Thyroid gland (tissue), 4 donors: Measurements from ENCODE around the gene ATG14. TPM values are rescaled to one million over a fixed set of nuclear protein-coding genes. Genes with fewer than 3 reads are reported as not detected.

Source experiments
- DNase-seq, 2 donors: peaks; one replicate each; pipeline ENCODE4 v3.0.0-alpha.2; 2019
- H3K27ac ChIP-seq, 3 donors: fragments of 200-600 bp; sonication (generic); 1 replicate in 2 of 3; 2 replicates in 1 of 3; pipeline ENCODE4 v1.5.1; 2016 to 2019; ENCODE audit warnings: mild to moderate bottlenecking in 1 of 3, moderate library complexity in 1 of 3
- H3K27me3 ChIP-seq: fragments of 200-600 bp; sonication (generic); one replicate; pipeline ENCODE4 v1.5.1; 2019
- H3K36me3 ChIP-seq, 2 donors: fragments of 200-600 bp; sonication (generic); one replicate each; pipeline ENCODE4 v1.5.1; 2016 to 2019
- H3K4me1 ChIP-seq, 2 donors: fragments of 200-600 bp; sonication (generic); one replicate each; pipeline ENCODE4 v1.5.1; 2017 to 2019
- H3K4me3 ChIP-seq, 3 donors: fragments of 200-600 bp; sonication (generic); replicated peaks in 1 of 3; 1 replicate in 2 of 3; 2 replicates in 1 of 3; pipeline ENCODE4 v1.5.1; 2016; ENCODE audit warnings: mild to moderate bottlenecking in 1 of 3
- H3K9me3 ChIP-seq: fragments of 200-600 bp; sonication (generic); one replicate; pipeline ENCODE4 v1.5.1; 2017
- CTCF ChIP-seq, 6 experiments: fragments of 200-600 bp in 3 of 6; fragments of 450-650 bp in 3 of 6; sonication (generic) in 3 of 6; IDR thresholded peaks; one replicate each; pipeline ENCODE4 v1.5.1; 2016 to 2019; ENCODE audit warnings: antibody characterized with exemption in 6 of 6, mild to moderate bottlenecking in 2 of 6, inconsistent platforms in 1 of 6, moderate library complexity in 1 of 6
- POLR2A ChIP-seq, 2 donors: fragments of 450-650 bp; IDR thresholded peaks; one replicate each; pipeline ENCODE4 v1.6.1; 2017; ENCODE audit warnings: antibody characterized with exemption in 2 of 2, mild to moderate bottlenecking in 2 of 2, moderate library complexity in 1 of 2
- WGBS, 2 donors: methylation state at CpG; one replicate each; pipeline ENCODE4 v1.1.5; 2017; 5-methylcytosine and 5-hydroxymethylcytosine counted together
- intact Hi-C: fragments of 100-400 bp; cut with DNase I; formaldehyde crosslinking; loops from one replicate; pipeline ENCODE4 v1.15.1; 2023
- total RNA-seq, 4 donors: library from RNA; depleted of rRNA; stranded (reverse); fragments of >200 nt; gene quantifications; one replicate each; pipeline ENCODE4 v1.2.3, GENCODE V29; 2016

Gene ATG14
- total RNA-seq, 4 donors from 2014 or later = 13.3 to 22.2 (median 19.1) TPM

GRCh38 chr14:55356913-55357312 lies 54.7 kb downstream of the ATG14 start:
- no peak for TF ChIP-seq CTCF (IDR thresholded peaks at IDR 0.05)
- peaks cover 3 to 21% of the 10 kb centered on the region in 2 donors for H3K4me1 ChIP-seq
- intact Hi-C loops = loop anchor here (10.0 kb wide), 1 partner anchor 112 kb away; no protein-coding TSS in a partner anchor
- DNase-seq = no peak
- no peaks in the 10 kb centered on the region for H3K36me3 ChIP-seq
- H3K4me3 ChIP-seq = no peak overlapping the region
- no peak overlapping the region for H3K27ac ChIP-seq
- WGBS, 2 donors = 88 to 92% methylated on average over 2 of the region's 2 CpGs
- no peaks in the 10 kb centered on the region for H3K27me3 ChIP-seq
- no peaks in the 10 kb centered on the region for H3K9me3 ChIP-seq

- H3K4me1 ChIP-seq = peaks cover 12 to 31% of the 10 kb centered on the region in 2 donors
- H3K27me3 ChIP-seq = no peaks in the 10 kb centered on the region
- H3K36me3 ChIP-seq = peaks cover 0 to 4% of the 10 kb centered on the region in 2 donors
- intact Hi-C loops = loop anchor here (10.0 kb wide), 1 partner anchor 111 kb away; no protein-coding TSS in a partner anchor
- WGBS, 2 donors = 89 to 90% methylated on average over 6 of the region's 6 CpGs
- no peaks in the 10 kb centered on the region for H3K9me3 ChIP-seq
- H3K4me3 ChIP-seq = no peak overlapping the region
- H3K27ac ChIP-seq = no peak overlapping the region
- DNase-seq = no peak
- TF ChIP-seq POLR2A (IDR thresholded peaks at IDR 0.05) = no peak
- TF ChIP-seq CTCF (IDR thresholded peaks at IDR 0.05) = no peak
Observed at GRCh38 chr14:55355922-55356321, 55.7 kb downstream of the ATG14 start.

GRCh38 chr14:55354500-55354899 lies 57.1 kb downstream of the ATG14 start:
- peak; percentile 61 to 68 for DNase-seq
- peak overlapping the region; percentile 11 to 40 (median 14) for H3K27ac ChIP-seq
- intact Hi-C loops = loop anchor here (10.0 kb wide), 1 partner anchor 110 kb away; no protein-coding TSS in a partner anchor

GRCh38 chr14:55353686-55354467 lies 57.8 kb downstream of the ATG14 start:
- no peak for DNase-seq
- 88 to 91% methylated on average over 11 of the region's 11 CpGs for WGBS, 2 donors
- Histone ChIP-seq H3K27me3 (no peaks in the 10 kb centered on the region), H3K36me3 (peaks cover 0 to 4% of the 10 kb centered on the region in 2 donors), H3K4me1 (peaks cover 28 to 44% of the 10 kb centered on the region in 2 donors), H3K9me3 (no peaks in the 10 kb centered on the region), H3K4me3 (no peak overlapping the region), H3K27ac (peak overlapping the region in 2 of 3 donors; percentile 11 to 14)
- TF ChIP-seq CTCF (IDR thresholded peaks at IDR 0.05) (no peak), POLR2A (IDR thresholded peaks at IDR 0.05) (no peak)
- intact Hi-C loops = loop anchor here (10.0 kb wide), 1 partner anchor 109 kb away; no protein-coding TSS in a partner anchor

More at GRCh38 chr14:55354500-55354899, 57.1 kb downstream of the ATG14 start:
- TF ChIP-seq POLR2A (IDR thresholded peaks at IDR 0.05) (no peak), CTCF (IDR thresholded peaks at IDR 0.05) (peak; percentile 33 to 84 (median 58))
- 33 to 47% methylated on average over 5 of the region's 5 CpGs for WGBS, 2 donors
- no peaks in the 10 kb centered on the region for H3K9me3 ChIP-seq
- H3K4me3 ChIP-seq = no peak overlapping the region
- peaks cover 23 to 39% of the 10 kb centered on the region in 2 donors for H3K4me1 ChIP-seq
- H3K36me3 ChIP-seq = peaks cover 0 to 4% of the 10 kb centered on the region in 2 donors
- no peaks in the 10 kb centered on the region for H3K27me3 ChIP-seq

- intact Hi-C loops = loop anchor here (10.0 kb wide), 1 partner anchor 107 kb away; no protein-coding TSS in a partner anchor
Observed at GRCh38 chr14:55352201-55352600, 59.4 kb downstream of the ATG14 start.

More at GRCh38 chr14:55352201-55352600, 59.4 kb downstream of the ATG14 start:
- Histone ChIP-seq H3K27me3 (no peaks in the 10 kb centered on the region), H3K4me3 (no peak overlapping the region), H3K27ac (peak overlapping the region in 2 of 3 donors; percentile 26 to 58), H3K9me3 (no peaks in the 10 kb centered on the region), H3K36me3 (peaks cover 0 to 4% of the 10 kb centered on the region in 2 donors), H3K4me1 (peaks cover 45 to 60% of the 10 kb centered on the region in 2 donors)
- TF ChIP-seq POLR2A (IDR thresholded peaks at IDR 0.05) (no peak), CTCF (IDR thresholded peaks at IDR 0.05) (no peak)
- no peak for DNase-seq
- 92 to 95% methylated on average over 9 of the region's 9 CpGs for WGBS, 2 donors
